Measurements from ENCODE around the gene MAML3.

MAML3 gene

GRCh38 chr4:140031706-140032105 lies 122.3 kb downstream of the MAML3 start:
- no peak for TF ChIP-seq CTCF (IDR thresholded peaks at IDR 0.05; ENCODE audit: extremely low read depth, missing control alignments)
- no peak for DNase-seq (ENCODE audit: low spot score)

- no peak for TF ChIP-seq CTCF (IDR thresholded peaks at IDR 0.05; ENCODE audit: extremely low read depth, missing control alignments)
- DNase-seq (ENCODE audit: low spot score), result no peak
These were observed 122.9 kb downstream of the MAML3 start for GRCh38 chr4:140031061-140031460.

- DNase-seq (ENCODE audit: low spot score), result no peak
These were observed 125.1 kb downstream of the MAML3 start for GRCh38 chr4:140028676-140029517.

GRCh38 chr4:140028101-140028500 lies 125.9 kb downstream of the MAML3 start:
- TF ChIP-seq CTCF (IDR thresholded peaks at IDR 0.05; ENCODE audit: extremely low read depth, missing control alignments), result no peak
- no peak for DNase-seq (ENCODE audit: low spot score)

More at GRCh38 chr4:140028676-140029517, 125.1 kb downstream of the MAML3 start:
- no peak for TF ChIP-seq CTCF (IDR thresholded peaks at IDR 0.05; ENCODE audit: extremely low read depth, missing control alignments)

GRCh38 chr4:140027101-140027500 lies 126.9 kb downstream of the MAML3 start:
- no peak for DNase-seq (ENCODE audit: low spot score)
- TF ChIP-seq CTCF (IDR thresholded peaks at IDR 0.05; ENCODE audit: extremely low read depth, missing control alignments), result no peak

- no peak for TF ChIP-seq CTCF (IDR thresholded peaks at IDR 0.05; ENCODE audit: extremely low read depth, missing control alignments)
- no peak for DNase-seq (ENCODE audit: low spot score)
These were observed 128.5 kb downstream of the MAML3 start for GRCh38 chr4:140025470-140025869.

GRCh38 chr4:140020457-140021361 lies 133.3 kb downstream of the MAML3 start:
- no peak for TF ChIP-seq CTCF (IDR thresholded peaks at IDR 0.05; ENCODE audit: extremely low read depth, missing control alignments)

More at GRCh38 chr4:140020457-140021361, 133.3 kb downstream of the MAML3 start:
- no peak for DNase-seq (ENCODE audit: low spot score)
